CD14-positive monocyte (primary cell): Measurements from ENCODE around the gene MBP. TPM values are rescaled to one million over a fixed set of nuclear protein-coding genes. Genes with fewer than 3 reads are reported as not detected.
"Not testable (repeated sequence)": the region's sequence is repeated elsewhere in the genome, so short reads cannot be mapped to it uniquely, and the experiment has no call there.

ENCODE experiments used
- DNase-seq, 3 donors: peaks; one replicate each; pipeline ENCODE4 v3.0.0-alpha.2; 2011 to 2022
- H2AFZ ChIP-seq: 2 replicates; pipeline ENCODE4 v1.6.0; 2012; ENCODE audit warnings: mild to moderate bottlenecking, low read depth, low read length, inconsistent platforms; ENCODE audit not compliant: insufficient read depth, poor library complexity, severe bottlenecking
- H3K27ac ChIP-seq, 2 donors: 1 replicate in 1 of 2; 2 replicates in 1 of 2; pipeline ENCODE4 v1.5.1; 2012 to 2013; ENCODE audit warnings: low read length in 2 of 2, control low read depth in 1 of 2, inconsistent platforms in 1 of 2, low read depth in 1 of 2, mild to moderate bottlenecking in 1 of 2
- H3K27me3 ChIP-seq, 2 donors: one replicate each; pipeline versions ENCODE4 v1.6.0 to v1.6.1; 2011 to 2013; ENCODE audit warnings: low read length in 2 of 2; ENCODE audit not compliant: control insufficient read depth in 2 of 2, insufficient read depth in 2 of 2
- H3K36me3 ChIP-seq, 2 donors: replicated peaks in 1 of 2; 1 replicate in 1 of 2; 2 replicates in 1 of 2; pipeline versions ENCODE4 v1.5.1 to v1.6.1; 2012 to 2013; ENCODE audit warnings: low read length in 2 of 2, control low read depth in 1 of 2, inconsistent platforms in 1 of 2, mild to moderate bottlenecking in 1 of 2; ENCODE audit not compliant: insufficient read depth in 2 of 2, control insufficient read depth in 1 of 2
- H3K4me1 ChIP-seq, 2 donors: 1 replicate in 1 of 2; 2 replicates in 1 of 2; pipeline versions ENCODE4 v1.5.1 to v1.6.1; 2012 to 2013; ENCODE audit warnings: low read length in 2 of 2, control low read depth in 1 of 2, inconsistent platforms in 1 of 2, mild to moderate bottlenecking in 1 of 2, moderate library complexity in 1 of 2; ENCODE audit not compliant: insufficient read depth in 2 of 2, control insufficient read depth in 1 of 2
- H3K4me2 ChIP-seq: replicated peaks from 2 replicates; pipeline ENCODE3; 2012; ENCODE audit warnings: low read length, moderate library complexity, mild to moderate bottlenecking; ENCODE audit not compliant: poor library complexity, severe bottlenecking; ENCODE audit errors: extremely low read depth
- H3K4me3 ChIP-seq, 3 experiments: fragments of 200-600 bp in 1 of 3; sonication (generic) in 1 of 3; replicated peaks in 1 of 3; 1 replicate in 2 of 3; 2 replicates in 1 of 3; pipeline ENCODE4 v1.5.1; 2011 to 2013; ENCODE audit warnings: low read length in 3 of 3, mild to moderate bottlenecking in 3 of 3, control low read depth in 2 of 3, low read depth in 2 of 3, inconsistent platforms in 1 of 3, moderate library complexity in 1 of 3
- H3K79me2 ChIP-seq: 2 replicates; pipeline ENCODE4 v1.6.0; 2012; ENCODE audit warnings: mild to moderate bottlenecking, control low read depth, inconsistent platforms, low read length, moderate library complexity; ENCODE audit not compliant: insufficient read depth
- H3K9ac ChIP-seq: 2 replicates; pipeline ENCODE4 v1.6.0; 2017; ENCODE audit warnings: low read length, mild to moderate bottlenecking; ENCODE audit not compliant: insufficient read depth, poor library complexity, severe bottlenecking
- H3K9me3 ChIP-seq, 2 donors: replicated peaks in 1 of 2; 1 replicate in 1 of 2; 2 replicates in 1 of 2; pipeline versions ENCODE4 v1.5.1 to v1.6.1; 2012 to 2013; ENCODE audit warnings: low read length in 2 of 2, control low read depth in 1 of 2; ENCODE audit not compliant: control insufficient read depth in 1 of 2, insufficient read depth in 1 of 2
- H4K20me1 ChIP-seq: 2 replicates; pipeline ENCODE4 v1.6.0; 2012; ENCODE audit warnings: mild to moderate bottlenecking, low read length, control low read depth, moderate library complexity; ENCODE audit not compliant: insufficient read depth
- H3K27ac Mint-ChIP-seq, 7 donors: one replicate each; pipeline ENCODE4 v1.8.0; 2020; ENCODE audit warnings: mild to moderate bottlenecking in 7 of 7, mixed read lengths in 7 of 7, moderate library complexity in 6 of 7, inconsistent platforms in 2 of 7
- H3K27me3 Mint-ChIP-seq, 3 donors: one replicate each; pipeline ENCODE4 v1.8.0; 2021 to 2022; ENCODE audit warnings: low read depth in 3 of 3, mild to moderate bottlenecking in 3 of 3, mixed read lengths in 3 of 3, moderate library complexity in 3 of 3, inconsistent platforms in 1 of 3
- H3K36me3 Mint-ChIP-seq, 2 donors: one replicate each; pipeline ENCODE4 v1.8.0; 2020; ENCODE audit warnings: mixed read lengths in 2 of 2, inconsistent platforms in 1 of 2, mild to moderate bottlenecking in 1 of 2
- H3K4me1 Mint-ChIP-seq: one replicate; pipeline ENCODE4 v1.8.0; 2020; ENCODE audit warnings: mild to moderate bottlenecking, mixed read lengths
- H3K4me3 Mint-ChIP-seq, 2 donors: one replicate each; pipeline ENCODE4 v1.8.0; 2020; ENCODE audit warnings: mild to moderate bottlenecking in 2 of 2, mixed read lengths in 2 of 2, moderate library complexity in 1 of 2
- H3K9me3 Mint-ChIP-seq, 7 donors: one replicate each; pipeline ENCODE4 v1.8.0; 2020 to 2022; ENCODE audit warnings: mixed read lengths in 7 of 7, mild to moderate bottlenecking in 6 of 7, moderate library complexity in 6 of 7, inconsistent platforms in 2 of 7
- CTCF ChIP-seq: fragments of 200-600 bp; IDR thresholded peaks from one replicate; pipeline ENCODE4 v1.8.0; 2022; ENCODE audit warnings: antibody characterized with exemption, mild to moderate bottlenecking
- whole genome bisulfite sequencing: methylation state at CpG from one replicate; pipeline ENCODE4 v1.1.5; 2013; ENCODE audit warnings: missing lambda C conversion rate; ENCODE audit not compliant: insufficient coverage; 5-methylcytosine and 5-hydroxymethylcytosine counted together
- intact Hi-C, 2 donors: fragments of 100-400 bp; cut with micrococcal nuclease; formaldehyde crosslinking; loops; one replicate each; pipeline versions ENCODE4 v1.15.0 to v1.15.1; 2023
- polyA plus RNA-seq, 3 donors: library from polyadenylated mRNA; depleted of rRNA in 1 of 3; unstranded in 2 of 3; stranded (reverse) in 1 of 3; fragments of 300-500 nt in 2 of 3; fragments of >200 nt in 1 of 3; fragmentation: Illumina TruSeq in 2 of 3; gene quantifications; 1 replicate in 2 of 3; 2 replicates in 1 of 3; pipeline ENCODE4 v1.2.3, GENCODE V29; 2012 to 2021

The MBP gene
- polyA plus RNA-seq, 3 donors, result 47.7 to 81.0 (median 50.4) TPM

GRCh38 chr18:77022556-77022955 is 110.0 kb downstream of the MBP start:
- Histone ChIP-seq H2AFZ (no peak overlapping the region), H3K9ac (no peak overlapping the region), H3K4me1 (peaks cover 9 to 12% of the 10 kb centered on the region in 2 donors), H3K36me3 (peaks cover 33 to 74% of the 10 kb centered on the region in 2 donors), H3K9me3 (no peaks in the 10 kb centered on the region), H3K4me3 (no peak overlapping the region), H3K4me2 (no peak overlapping the region), H3K27me3 (no peaks in the 10 kb centered on the region), H4K20me1 (peaks cover 98% of the 10 kb centered on the region), H3K79me2 (peaks cover 36% of the 10 kb centered on the region), H3K27ac (peak overlapping the region in 1 of 2 donors; percentile 48)
- DNase-seq, result no peak
- Mint-ChIP-seq H3K36me3 (peaks cover 73 to 79% of the 10 kb centered on the region in 2 donors), H3K4me1 (peaks cover 12% of the 10 kb centered on the region), H3K9me3 (no peaks in the 10 kb centered on the region), H3K4me3 (no peak overlapping the region), H3K27me3 (peaks cover 0 to 2% (median 0%) of the 10 kb centered on the region in 3 donors), H3K27ac (no peak overlapping the region)
- TF ChIP-seq CTCF, result no peak
- intact Hi-C loops, result no loop called here
- no CpG with 5 or more reads among the region's 5 CpGs for WGBS

GRCh38 chr18:77022116-77022515 is 110.5 kb downstream of the MBP start:
- H3K36me3 ChIP-seq, result peaks cover 36 to 79% of the 10 kb centered on the region in 2 donors
- H3K4me2 ChIP-seq, result no peak overlapping the region
- no peak overlapping the region for H3K9ac ChIP-seq
- no peak for DNase-seq
- H3K4me3 ChIP-seq, result no peak overlapping the region
- H3K27ac ChIP-seq, result no peak overlapping the region
- H3K27ac Mint-ChIP-seq, result no peak overlapping the region
- H3K4me1 ChIP-seq, result peaks cover 9 to 12% of the 10 kb centered on the region in 2 donors
- 94% methylated on average over 6 of the region's 12 CpGs for WGBS
- peaks cover 0 to 2% (median 0%) of the 10 kb centered on the region in 3 donors for H3K27me3 Mint-ChIP-seq
- no peak overlapping the region for H3K4me3 Mint-ChIP-seq
- no peak for TF ChIP-seq CTCF
- H3K9me3 Mint-ChIP-seq, result no peaks in the 10 kb centered on the region
- H3K36me3 Mint-ChIP-seq, result peaks cover 74 to 79% of the 10 kb centered on the region in 2 donors
- H3K27me3 ChIP-seq, result no peaks in the 10 kb centered on the region
- H4K20me1 ChIP-seq, result peaks cover 98% of the 10 kb centered on the region
- H3K4me1 Mint-ChIP-seq, result peaks cover 12% of the 10 kb centered on the region
- H2AFZ ChIP-seq, result no peak overlapping the region
- H3K9me3 ChIP-seq, result no peaks in the 10 kb centered on the region
- intact Hi-C loops, result no loop called here
- H3K79me2 ChIP-seq, result peaks cover 37% of the 10 kb centered on the region

- intact Hi-C loops, H3K4me2 ChIP-seq, H3K4me3 Mint-ChIP-seq, H3K27ac ChIP-seq, H3K9ac ChIP-seq, H3K27me3 ChIP-seq, H3K27me3 Mint-ChIP-seq, DNase-seq, H3K9me3 Mint-ChIP-seq, H3K9me3 ChIP-seq, H2AFZ ChIP-seq, H3K4me3 ChIP-seq: not testable (repeated sequence)
- 95% methylated on average over 9 of the region's 14 CpGs for WGBS
- peaks cover 42 to 85% of the 10 kb centered on the region in 2 donors for H3K36me3 ChIP-seq
- peaks cover 98% of the 10 kb centered on the region for H4K20me1 ChIP-seq
- Mint-ChIP-seq H3K4me1 (peaks cover 12% of the 10 kb centered on the region), H3K36me3 (peaks cover 80 to 85% of the 10 kb centered on the region in 2 donors), H3K27ac (peak overlapping the region in 3 of 7 donors; percentile 7 to 61 (median 15))
- H3K79me2 ChIP-seq, result peaks cover 43% of the 10 kb centered on the region
- H3K4me1 ChIP-seq, result peaks cover 9 to 12% of the 10 kb centered on the region in 2 donors
These were observed 111.1 kb downstream of the MBP start for GRCh38 chr18:77021478-77021877.
